K562 (cell line): Measurements from ENCODE around the gene PDGFA. TPM values are rescaled to one million over a fixed set of nuclear protein-coding genes. Genes with fewer than 3 reads are reported as not detected.

Source experiments
- ATAC-seq: fragments of 200-7000 bp; cut with Tn5 transposase; 3 replicates; pipeline ENCODE4 v1.9.1; 2020; ENCODE audit warnings: moderate library complexity
- BruUV-seq: library from RNA; stranded (reverse); fragments of 400-500 nt; replicated peaks from 2 replicates; lab custom pipeline; 2021; lab: Mats Ljungman, UMichigan
- CTCF ChIA-PET: fragments of 300-600 bp; formaldehyde crosslinking; extraction: SDS; loops from one replicate; lab custom pipeline; 2021; ENCODE audit warnings: low intra/inter-chr PET ratio; lab: Yijun Ruan, JAX
- POLR2A ChIA-PET: fragments of 300-600, 350-650 bp; sonication (Branson Sonifier 250); formaldehyde crosslinking; extraction: SDS; loops from one replicate; lab custom pipeline; 2021; ENCODE audit warnings: antibody characterized with exemption, inconsistent platforms; lab: Yijun Ruan, JAX
- DNase-seq, 4 experiments: peaks; one replicate each; pipeline versions ENCODE4 v3.0.0 to v3.0.0-alpha.2; 2011 to 2018; ENCODE audit warnings: low spot score in 3 of 4, mixed read lengths in 3 of 4; ENCODE audit errors: extremely low read depth in 1 of 4
- FAIRE-seq: peaks from 2 replicates; lab custom pipeline; 2011; peaks lifted over from hg19 to GRCh38; lab: Jason Lieb, UNC
- H2AFZ ChIP-seq: 2 replicates; pipeline ENCODE4 v1.6.0; 2011; ENCODE audit warnings: low read depth, low read length, control low read depth, inconsistent platforms
- H3K27ac ChIP-seq: fragments of 200-600 bp; 3 replicates; pipeline ENCODE4 v1.8.0; 2011; ENCODE audit warnings: low read depth, mild to moderate bottlenecking, control low read depth, inconsistent platforms, low read length, moderate library complexity, mixed read lengths; ENCODE audit errors: extremely low read depth
- H3K27me3 ChIP-seq, 2 experiments: fragments of 300-600 bp in 1 of 2; 2 replicates in 1 of 2; 3 replicates in 1 of 2; pipeline versions ENCODE4 v1.6.0 to v1.8.0; 2011; ENCODE audit warnings: inconsistent platforms in 2 of 2, low read length in 2 of 2, mild to moderate bottlenecking in 1 of 2, mixed read lengths in 1 of 2, moderate library complexity in 1 of 2; ENCODE audit not compliant: control insufficient read depth in 2 of 2, insufficient read depth in 2 of 2
- H3K36me3 ChIP-seq: fragments of 300-600 bp; 3 replicates; pipeline ENCODE4 v1.8.0; 2011; ENCODE audit warnings: mild to moderate bottlenecking, low read length, inconsistent platforms; ENCODE audit not compliant: control insufficient read depth, insufficient read depth
- H3K4me1 ChIP-seq, 2 experiments: fragments of 200-600 bp in 1 of 2; replicated peaks in 1 of 2; 2 replicates in 1 of 2; 3 replicates in 1 of 2; pipeline versions ENCODE4 v1.5.1 to v1.8.0; 2011; ENCODE audit warnings: inconsistent platforms in 2 of 2, low read length in 2 of 2, mild to moderate bottlenecking in 1 of 2, mixed read lengths in 1 of 2, moderate library complexity in 1 of 2; ENCODE audit not compliant: control insufficient read depth in 2 of 2, insufficient read depth in 2 of 2
- H3K4me2 ChIP-seq: 2 replicates; pipeline ENCODE4 v1.6.1; 2011; ENCODE audit warnings: low read length, control low read depth, inconsistent platforms, mixed read lengths; ENCODE audit not compliant: insufficient read depth
- H3K4me3 ChIP-seq: fragments of 200-600 bp; sonication (generic), shearing (Covaris generic); 2 replicates; pipeline ENCODE4 v1.5.1; 2016; ENCODE audit warnings: control low read depth, inconsistent platforms
- H3K79me2 ChIP-seq: fragments of 200-600 bp; 3 replicates; pipeline ENCODE4 v1.8.0; 2011; ENCODE audit warnings: low read length, inconsistent platforms; ENCODE audit not compliant: control insufficient read depth, insufficient read depth
- H3K9ac ChIP-seq, 2 experiments: 2 replicates each; pipeline versions ENCODE4 v1.6.0 to v1.6.1; 2011; ENCODE audit warnings: low read depth in 2 of 2, low read length in 2 of 2, control low read depth in 1 of 2, inconsistent platforms in 1 of 2, mild to moderate bottlenecking in 1 of 2, mixed read lengths in 1 of 2; ENCODE audit not compliant: insufficient read depth in 1 of 2
- H3K9me1 ChIP-seq: one replicate; pipeline ENCODE4 v1.6.0; 2011; ENCODE audit warnings: inconsistent platforms, mild to moderate bottlenecking, low read length, moderate library complexity; ENCODE audit not compliant: control insufficient read depth, insufficient read depth
- H3K9me3 ChIP-seq: replicated peaks from 2 replicates; pipeline ENCODE4 v1.5.1; 2011; ENCODE audit warnings: low read depth, low read length, inconsistent platforms; ENCODE audit not compliant: control insufficient read depth, insufficient read depth
- H4K20me1 ChIP-seq: replicated peaks from 2 replicates; pipeline ENCODE4 v1.6.1; 2011; ENCODE audit warnings: low read length, inconsistent platforms, mixed read lengths; ENCODE audit not compliant: control insufficient read depth, insufficient read depth
- CAMTA2 ChIP-seq: fragments of 250-450 bp; sonication (Bioruptor Pico); conservative IDR thresholded peaks from 2 replicates; pipeline ENCODE4 v1.5.1; 2022
- CCAR2 ChIP-seq: fragments of 200-400 bp; formaldehyde crosslinking; IDR thresholded peaks from 2 replicates; pipeline ENCODE4 v1.6.1; 2017; ENCODE audit warnings: mild to moderate bottlenecking, low read depth, low read length
- HNRNPLL ChIP-seq: fragments of 200-400 bp; formaldehyde crosslinking; IDR thresholded peaks from 2 replicates; pipeline ENCODE4 v1.6.1; 2017; ENCODE audit warnings: low read length, low read depth, mild to moderate bottlenecking; ENCODE audit not compliant: poor library complexity, severe bottlenecking
- NFRKB ChIP-seq: fragments of 450-650 bp; IDR thresholded peaks from 2 replicates; pipeline ENCODE4 v1.6.1; 2016; ENCODE audit warnings: low read depth
- RAD51 ChIP-seq: fragments of 450-650 bp; IDR thresholded peaks from 2 replicates; pipeline ENCODE4 v1.7.1; 2016; ENCODE audit warnings: low read depth, mild to moderate bottlenecking, borderline replicate concordance
- TAF9B ChIP-seq: fragments of 450-650 bp; IDR thresholded peaks from 2 replicates; pipeline ENCODE4 v1.6.1; 2018; ENCODE audit warnings: mild to moderate bottlenecking; ENCODE audit not compliant: partially characterized antibody
- ZFPM2 ChIP-seq: fragments of 250-450 bp; sonication (Bioruptor Pico); IDR thresholded peaks from 2 replicates; pipeline ENCODE4 v1.5.1; 2022; ENCODE audit warnings: mild to moderate bottlenecking
- ZNF121 ChIP-seq: sonication (generic); formaldehyde crosslinking; conservative IDR thresholded peaks from 2 replicates; pipeline ENCODE4 v1.8.0; 2022; ENCODE audit warnings: missing genetic modification reagents
- WGBS: fragments of 100-300 bp; shearing (Covaris generic); methylation state at CpG from one replicate; pipeline ENCODE4 v1.1.6; 2016; ENCODE audit warnings: low coverage, mixed read lengths; ENCODE audit not compliant: insufficient coverage; ENCODE audit errors: missing lambda C conversion rate; 5-methylcytosine and 5-hydroxymethylcytosine counted together
- in situ Hi-C: fragments of 300-500 bp; cut with MboI; formaldehyde crosslinking; loops from 4 replicates; pipeline ENCODE4 v1.15.0; 2018; ENCODE audit warnings: inconsistent platforms, mixed read lengths
- intact Hi-C: fragments of 100-400 bp; cut with micrococcal nuclease; formaldehyde crosslinking; loops from 2 replicates; pipeline ENCODE4 v1.14.2; 2022
- polyA plus RNA-seq, 8 experiments: library from polyadenylated mRNA; depleted of rRNA in 4 of 8; stranded (reverse) in 5 of 8; unstranded in 3 of 8; fragments of >200 nt; fragmentation: Nextera tagmentation in 2 of 8; fragmentation: Illumina TruSeq in 1 of 8; extraction: Ambion mirVana in 2 of 8; extraction: Trizol in 1 of 8; gene quantifications; 2 replicates each; pipeline versions ENCODE4 v1.2.1 to v1.2.3, GENCODE V29; 2011 to 2014; ENCODE audit warnings: inconsistent platforms in 1 of 8, missing spikeins in 1 of 8
- total RNA-seq, 7 experiments: library from RNA; depleted of rRNA in 6 of 7; stranded (reverse); fragments of >200 nt in 6 of 7; fragmentation: Illumina TruSeq in 2 of 7; extraction: Trizol in 2 of 7; gene quantifications; 2 replicates each; pipeline versions ENCODE4 v1.2.1 to v1.2.3, GENCODE V29; 2011 to 2021; ENCODE audit warnings: low replicate concordance in 1 of 7

Gene PDGFA
- total and polyA plus RNA-seq, 9 of the 15 experiments (the other 6 are each of a cell fraction or from before 2014, with no cell fraction given): 2.5 to 10.2 (median 4.6) TPM

DNA sequence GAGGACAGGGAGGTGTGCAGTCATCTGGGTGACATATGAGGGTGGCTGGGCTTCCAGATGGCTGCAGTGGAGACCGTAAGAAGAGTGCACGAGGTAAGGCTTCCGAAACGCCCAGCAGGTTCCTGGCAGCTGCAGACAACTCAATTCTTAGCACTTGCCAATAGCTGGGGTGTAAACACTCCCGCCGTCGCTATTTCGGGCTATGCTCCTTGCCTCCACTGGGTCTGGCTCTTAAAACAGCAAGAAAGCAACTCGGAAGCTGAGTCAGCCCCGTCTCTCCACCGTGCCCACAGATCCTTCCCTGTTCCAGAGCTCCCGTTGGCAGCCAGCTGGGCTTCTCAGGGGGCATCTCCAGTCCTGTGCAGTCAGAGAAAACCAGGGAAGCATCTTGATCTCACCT is 6.1 kb upstream of the PDGFA start (continued):
- TF ChIP-seq HNRNPLL: no peak
- TF ChIP-seq RAD51: no peak
- TF ChIP-seq CAMTA2 (CRISPR knock-in tag): no peak
- TF ChIP-seq, all 486 proteins: peak for 0

DNA sequence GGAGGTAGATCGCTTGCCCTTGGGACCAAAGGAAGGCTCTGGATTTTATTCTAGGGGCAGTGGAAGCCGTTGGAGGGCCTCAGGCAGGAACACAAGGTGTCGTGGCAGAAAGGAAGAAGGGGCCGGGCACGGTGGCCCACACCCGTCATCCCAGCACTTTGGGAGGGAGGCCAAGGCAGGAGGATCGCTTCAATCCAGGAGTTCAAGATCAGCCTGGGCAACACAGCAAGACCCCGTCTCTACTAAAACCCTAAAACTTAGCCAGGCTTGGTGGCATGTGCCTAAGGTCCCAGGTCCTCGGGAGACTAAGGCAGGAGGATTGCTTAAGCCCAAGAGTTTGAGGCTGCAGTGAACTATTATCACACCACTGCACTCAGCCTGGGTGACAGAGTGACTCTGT is 5.2 kb upstream of the PDGFA start:
- no peak for TF ChIP-seq ZFPM2 (CRISPR knock-in tag)
- TF ChIP-seq ZNF121 (CRISPR knock-in tag): peak; percentile 57; the same call in 1 of the 2 replicates
- no peak for TF ChIP-seq TAF9B
- TF ChIP-seq CCAR2: no peak
- no peak for TF ChIP-seq NFRKB
- Histone ChIP-seq H3K27ac (no peak overlapping the region), H3K79me2 (no peaks in the 10 kb centered on the region), H3K9me3 (0 out of 2 replicates have a peak, but pooled peaks cover 3% of the 10 kb centered on the region), H3K36me3 (no peaks in the 10 kb centered on the region), H3K4me2 (no peak overlapping the region), H3K9ac (no peak overlapping the region; a peak in 1 of 4 replicates), H2AFZ (no peak overlapping the region), H3K27me3 (peaks cover 0 to 12% of the 10 kb centered on the region in 2 experiments; a peak in 1 of 5 replicates), H4K20me1 (no peaks in the 10 kb centered on the region), H3K4me3 (no peak overlapping the region), H3K4me1 (peaks cover 9 to 47% of the 10 kb centered on the region in 2 experiments), H3K9me1 (no peaks in the 10 kb centered on the region)
- 74% methylated on average over 9 of the region's 9 CpGs for WGBS
- CTCF ChIA-PET: no interaction called here
- intact Hi-C loops: loop anchor here (5.0 kb wide), 1 partner anchor 78 kb away; no protein-coding TSS in a partner anchor
- ATAC-seq: no peak
- DNase-seq: no peak
- BruUV-seq: no TSS peak
- POLR2A ChIA-PET: no interaction called here
- FAIRE-seq: peak; percentile 40
- in situ Hi-C loops: loop anchor here (5.0 kb wide), 1 partner anchor 192 kb away; no protein-coding TSS in a partner anchor
